OCI-LY1 (cell line): Measurements from ENCODE around the gene IKZF2.

Source experiments
- H2AFZ ChIP-seq: fragments of 200-600 bp; sonication (generic), shearing (Covaris generic); 2 replicates; pipeline ENCODE4 v1.6.0; 2014; ENCODE audit warnings: antibody characterized with exemption, mild to moderate bottlenecking, low read length
- H3F3A ChIP-seq: fragments of 200-600 bp; sonication (generic), shearing (Covaris generic); 2 replicates; pipeline ENCODE4 v1.6.0; 2014; ENCODE audit warnings: mild to moderate bottlenecking, antibody characterized with exemption, low read length, moderate library complexity; ENCODE audit not compliant: insufficient read depth
- H3K27ac ChIP-seq: fragments of 200-600 bp; sonication (generic); 2 replicates; pipeline ENCODE4 v1.5.1; 2014; ENCODE audit warnings: low read length, mixed run types, mild to moderate bottlenecking, low read depth; ENCODE audit not compliant: poor library complexity, severe bottlenecking
- H3K27me3 ChIP-seq: fragments of 200-600 bp; sonication (generic); 2 replicates; pipeline ENCODE4 v1.6.0; 2014; ENCODE audit warnings: antibody characterized with exemption, mild to moderate bottlenecking, low read length, moderate library complexity; ENCODE audit not compliant: insufficient read depth
- H3K36me3 ChIP-seq: fragments of 200-600 bp; sonication (generic); 2 replicates; pipeline ENCODE4 v1.6.1; 2014; ENCODE audit warnings: mild to moderate bottlenecking, antibody characterized with exemption, low read length, moderate library complexity, mixed read lengths; ENCODE audit not compliant: insufficient read depth
- H3K4me1 ChIP-seq: fragments of 200-600 bp; sonication (generic); 2 replicates; pipeline ENCODE4 v1.5.1; 2014; ENCODE audit warnings: mild to moderate bottlenecking, low read length, moderate library complexity; ENCODE audit not compliant: insufficient read depth, severe bottlenecking
- H3K4me2 ChIP-seq: fragments of 200-600 bp; sonication (generic), shearing (Covaris generic); 2 replicates; pipeline ENCODE4 v1.6.1; 2014; ENCODE audit warnings: low read length
- H3K4me3 ChIP-seq: fragments of 200-600 bp; sonication (generic); 2 replicates; pipeline ENCODE4 v1.5.1; 2014; ENCODE audit warnings: low read length, low read depth, mild to moderate bottlenecking, mixed read lengths; ENCODE audit not compliant: poor library complexity, severe bottlenecking
- H3K79me2 ChIP-seq: fragments of 200-600 bp; shearing (Covaris generic); 2 replicates; pipeline ENCODE4 v1.6.1; 2016; ENCODE audit warnings: mixed run types, low read length, mixed read lengths; ENCODE audit not compliant: insufficient read depth
- H3K9ac ChIP-seq: fragments of 200-600 bp; sonication (generic), shearing (Covaris generic); 2 replicates; pipeline ENCODE4 v1.6.1; 2014; ENCODE audit warnings: mild to moderate bottlenecking, low read length, mixed read lengths
- H3K9me2 ChIP-seq: fragments of 200-600 bp; sonication (generic), shearing (Covaris generic); 2 replicates; pipeline ENCODE4 v1.6.1; 2014; ENCODE audit warnings: low read depth, mild to moderate bottlenecking, low read length, mixed read lengths
- H3K9me3 ChIP-seq: fragments of 200-600 bp; shearing (Covaris generic); 2 replicates; pipeline ENCODE4 v1.6.1; 2014; ENCODE audit warnings: low read length, mixed read lengths
- H4K20me1 ChIP-seq: fragments of 200-600 bp; sonication (generic), shearing (Covaris generic); 2 replicates; pipeline ENCODE4 v1.6.0; 2016; ENCODE audit warnings: mild to moderate bottlenecking, low read length; ENCODE audit not compliant: insufficient read depth
- EZH2 ChIP-seq: fragments of 200-600 bp; sonication (generic), shearing (Covaris generic); IDR thresholded peaks from 2 replicates; pipeline ENCODE4 v1.8.0; 2017; ENCODE audit warnings: borderline replicate concordance, mixed run types, mild to moderate bottlenecking, antibody characterized with exemption, low read length, moderate library complexity, mixed read lengths
- TF ChIP-seq, protein P1 (sequence below): fragments of 200-600 bp; sonication (generic), shearing (Covaris generic); IDR thresholded peaks from 2 replicates; pipeline ENCODE4 v1.5.1; 2017; ENCODE audit warnings: mild to moderate bottlenecking, antibody characterized with exemption, low read length, moderate library complexity, mixed read lengths

IKZF2 gene

DNA sequence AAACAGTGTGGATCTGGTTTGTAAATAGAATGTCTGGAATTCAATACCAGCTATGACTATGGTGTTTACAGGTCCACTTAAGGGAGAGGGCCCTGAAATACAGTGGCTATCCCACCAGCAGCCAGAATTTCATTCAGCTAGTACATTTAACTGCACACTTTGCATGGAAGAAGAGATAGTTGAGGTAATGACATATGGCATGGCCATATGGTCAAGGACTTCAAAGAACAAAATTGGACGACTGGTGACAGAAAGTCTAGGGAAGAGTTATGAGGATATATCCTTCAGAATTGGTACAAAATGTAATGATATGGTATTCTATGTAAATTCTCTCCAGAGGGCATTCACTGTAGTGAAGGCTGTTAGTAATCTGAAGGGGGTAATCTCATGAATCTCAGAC, 105.0 kb downstream of the IKZF2 start:
- H3K9me3 ChIP-seq, result no peaks in the 10 kb centered on the region
- H3K4me2 ChIP-seq, result no peak overlapping the region
- no peaks in the 10 kb centered on the region for H4K20me1 ChIP-seq
- H3K36me3 ChIP-seq, result peaks cover 99% of the 10 kb centered on the region
- no peak overlapping the region for H3K27ac ChIP-seq
- TF ChIP-seq EZH2, result no peak
- TF ChIP-seq, protein P1, sequence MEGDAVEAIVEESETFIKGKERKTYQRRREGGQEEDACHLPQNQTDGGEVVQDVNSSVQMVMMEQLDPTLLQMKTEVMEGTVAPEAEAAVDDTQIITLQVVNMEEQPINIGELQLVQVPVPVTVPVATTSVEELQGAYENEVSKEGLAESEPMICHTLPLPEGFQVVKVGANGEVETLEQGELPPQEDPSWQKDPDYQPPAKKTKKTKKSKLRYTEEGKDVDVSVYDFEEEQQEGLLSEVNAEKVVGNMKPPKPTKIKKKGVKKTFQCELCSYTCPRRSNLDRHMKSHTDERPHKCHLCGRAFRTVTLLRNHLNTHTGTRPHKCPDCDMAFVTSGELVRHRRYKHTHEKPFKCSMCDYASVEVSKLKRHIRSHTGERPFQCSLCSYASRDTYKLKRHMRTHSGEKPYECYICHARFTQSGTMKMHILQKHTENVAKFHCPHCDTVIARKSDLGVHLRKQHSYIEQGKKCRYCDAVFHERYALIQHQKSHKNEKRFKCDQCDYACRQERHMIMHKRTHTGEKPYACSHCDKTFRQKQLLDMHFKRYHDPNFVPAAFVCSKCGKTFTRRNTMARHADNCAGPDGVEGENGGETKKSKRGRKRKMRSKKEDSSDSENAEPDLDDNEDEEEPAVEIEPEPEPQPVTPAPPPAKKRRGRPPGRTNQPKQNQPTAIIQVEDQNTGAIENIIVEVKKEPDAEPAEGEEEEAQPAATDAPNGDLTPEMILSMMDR, result no peak
- H3K79me2 ChIP-seq, result peaks cover 30% of the 10 kb centered on the region
- no peaks in the 10 kb centered on the region for H3K4me1 ChIP-seq
- H3F3A ChIP-seq, result no peaks in the 10 kb centered on the region
- H3K9me2 ChIP-seq, result no peaks in the 10 kb centered on the region
- no peaks in the 10 kb centered on the region for H3K27me3 ChIP-seq
- no peak overlapping the region for H2AFZ ChIP-seq
- no peak overlapping the region for H3K9ac ChIP-seq
- no peak overlapping the region for H3K4me3 ChIP-seq

- no peak overlapping the region for H2AFZ ChIP-seq
- no peak overlapping the region for H3K4me3 ChIP-seq
- TF ChIP-seq, protein P1, result no peak
- no peak for TF ChIP-seq EZH2
- no peaks in the 10 kb centered on the region for H3K27me3 ChIP-seq
- no peak overlapping the region for H3K4me2 ChIP-seq
- no peaks in the 10 kb centered on the region for H4K20me1 ChIP-seq
- peaks cover 18% of the 10 kb centered on the region; the same call in 1 of the 2 replicates for H3K79me2 ChIP-seq
- H3K27ac ChIP-seq, result no peak overlapping the region
- no peak overlapping the region for H3K9ac ChIP-seq
- no peaks in the 10 kb centered on the region for H3K9me2 ChIP-seq
- peaks cover 87% of the 10 kb centered on the region for H3K36me3 ChIP-seq
- H3K9me3 ChIP-seq, result no peaks in the 10 kb centered on the region
- H3K4me1 ChIP-seq, result peaks cover 28% of the 10 kb centered on the region
- H3F3A ChIP-seq, result peaks cover 4% of the 10 kb centered on the region; the same call in 1 of the 2 replicates
These were observed 107.8 kb downstream of the IKZF2 start for GRCh38 chr2:213043566-213043965.

GRCh38 chr2:213042262-213042661, 109.2 kb downstream of the IKZF2 start:
- no peaks in the 10 kb centered on the region for H3K27me3 ChIP-seq
- no peak for TF ChIP-seq EZH2
- TF ChIP-seq, protein P1, result no peak
- no peak overlapping the region for H3K27ac ChIP-seq
- H3F3A ChIP-seq, result peaks cover 4% of the 10 kb centered on the region; the same call in 1 of the 2 replicates
- no peaks in the 10 kb centered on the region for H4K20me1 ChIP-seq
- no peak overlapping the region for H3K4me2 ChIP-seq
- H3K9me3 ChIP-seq, result no peaks in the 10 kb centered on the region
- H3K36me3 ChIP-seq, result peaks cover 83% of the 10 kb centered on the region
- H3K9me2 ChIP-seq, result no peaks in the 10 kb centered on the region
- no peak overlapping the region for H2AFZ ChIP-seq
- H3K4me1 ChIP-seq, result peaks cover 41% of the 10 kb centered on the region
- no peak overlapping the region for H3K9ac ChIP-seq
- no peak overlapping the region for H3K4me3 ChIP-seq
- peaks cover 13% of the 10 kb centered on the region; the same call in 1 of the 2 replicates for H3K79me2 ChIP-seq
